Body of pancreas (tissue), 4 donors: ENCODE data around the gene SPINK1. TPM values are rescaled to one million over a fixed set of nuclear protein-coding genes. Genes with fewer than 3 reads are reported as not detected.

Experiments
- ATAC-seq: fragments of 150-250 bp; one replicate; pipeline ENCODE4 v1.9.1; 2016
- DNase-seq, 4 donors: peaks; one replicate each; pipeline ENCODE4 v3.0.0-alpha.2; 2019
- H3K27ac ChIP-seq, 4 donors: fragments of 200-600 bp; sonication (generic); 1 replicate in 3 of 4; 2 replicates in 1 of 4; pipeline versions ENCODE4 v1.5.1 to v1.6.1; 2016 to 2019; ENCODE audit warnings: mild to moderate bottlenecking in 1 of 4, mixed read lengths in 1 of 4, moderate library complexity in 1 of 4
- H3K27me3 ChIP-seq, 2 donors: fragments of 200-600 bp; sonication (generic); one replicate each; pipeline ENCODE4 v1.6.0; 2016; ENCODE audit warnings: mild to moderate bottlenecking in 1 of 2
- H3K36me3 ChIP-seq, 2 donors: fragments of 200-600 bp; sonication (generic); replicated peaks in 1 of 2; 2 replicates each; pipeline ENCODE4 v1.5.1; 2016; ENCODE audit warnings: low read depth in 2 of 2; ENCODE audit not compliant: insufficient read depth in 1 of 2
- H3K4me1 ChIP-seq: fragments of 200-600 bp; sonication (generic); one replicate; pipeline ENCODE4 v1.6.0; 2016
- H3K4me3 ChIP-seq, 2 donors: fragments of 200-600 bp; sonication (generic); 1 replicate in 1 of 2; 2 replicates in 1 of 2; pipeline ENCODE4 v1.5.1; 2016 to 2019
- H3K9me3 ChIP-seq, 3 donors: fragments of 200-600 bp; sonication (generic); 1 replicate in 2 of 3; 2 replicates in 1 of 3; pipeline ENCODE4 v1.5.1; 2016
- CTCF ChIP-seq, 7 experiments: fragments of 450-650 bp in 4 of 7; fragments of 200-600 bp in 3 of 7; sonication (generic) in 3 of 7; IDR thresholded peaks; one replicate each; pipeline ENCODE4 v1.5.1; 2016 to 2019; ENCODE audit warnings: antibody characterized with exemption in 7 of 7
- POLR2A ChIP-seq, 3 donors: fragments of 450-650 bp; IDR thresholded peaks; one replicate each; pipeline ENCODE4 v1.6.1; 2016; ENCODE audit warnings: antibody characterized with exemption in 3 of 3, mild to moderate bottlenecking in 2 of 3
- WGBS, 2 donors: methylation state at CpG; one replicate each; pipeline ENCODE4 v1.1.5; 2017; 5-methylcytosine and 5-hydroxymethylcytosine counted together
- intact Hi-C: fragments of 100-400 bp; cut with DNase I; formaldehyde crosslinking; loops from one replicate; pipeline ENCODE4 v1.15.1; 2023
- total RNA-seq, 2 donors: library from RNA; depleted of rRNA; stranded (reverse); fragments of >200 nt; gene quantifications; one replicate each; pipeline ENCODE4 v1.1.0, GENCODE V29; 2016

Gene SPINK1
- total RNA-seq, 2 donors from 2014 or later = 3,901 to 5,969 TPM

- Histone ChIP-seq H3K9me3 (no peaks in the 10 kb centered on the region), H3K36me3 (no peaks in the 10 kb centered on the region), H3K27me3 (no peaks in the 10 kb centered on the region), H3K4me1 (peaks cover 5% of the 10 kb centered on the region), H3K4me3 (no peak overlapping the region), H3K27ac (no peak overlapping the region)
- WGBS, 2 donors = 85 to 89% methylated on average over 3 of the region's 3 CpGs
- intact Hi-C loops = no loop called here
- TF ChIP-seq CTCF (IDR thresholded peaks at IDR 0.05) (no peak), POLR2A (IDR thresholded peaks at IDR 0.05) (no peak)
- no peak for DNase-seq
- ATAC-seq = no peak
Measured at GRCh38 chr5:147851578-147851977, 20.1 kb upstream of the SPINK1 start.

- Histone ChIP-seq H3K36me3 (no peaks in the 10 kb centered on the region), H3K27me3 (no peaks in the 10 kb centered on the region), H3K9me3 (no peaks in the 10 kb centered on the region), H3K27ac (no peak overlapping the region), H3K4me3 (no peak overlapping the region), H3K4me1 (peaks cover 11% of the 10 kb centered on the region)
- no peak for DNase-seq
- no peak for TF ChIP-seq POLR2A (IDR thresholded peaks at IDR 0.05)
- no peak for TF ChIP-seq CTCF (IDR thresholded peaks at IDR 0.05)
- 29 to 38% methylated on average over 2 of the region's 2 CpGs for WGBS, 2 donors
- no peak for ATAC-seq
- intact Hi-C loops = no loop called here
Measured at GRCh38 chr5:147849226-147849625, 17.8 kb upstream of the SPINK1 start.

DNA sequence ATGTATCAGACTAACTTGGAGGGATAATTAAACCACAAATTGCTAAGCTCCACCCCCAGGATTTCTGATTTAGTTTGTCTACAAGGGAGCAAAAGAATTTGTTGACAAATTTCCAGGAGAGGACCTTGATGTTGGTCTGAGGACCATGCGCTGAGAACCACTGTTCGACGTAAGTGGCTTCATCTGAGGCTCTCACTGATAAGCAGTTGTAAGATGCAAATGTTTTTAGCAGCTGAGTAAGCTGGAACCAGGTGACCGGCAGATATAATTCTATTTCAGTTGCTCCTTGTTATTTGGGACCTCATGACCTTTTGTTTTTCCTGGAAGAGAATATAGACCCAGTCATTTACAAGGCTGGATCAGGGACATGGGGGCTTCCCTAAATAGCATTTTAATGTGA lies 14.1 kb upstream of the SPINK1 start:
- WGBS, 2 donors = 53 to 55% methylated on average over 4 of the region's 4 CpGs
- H3K9me3 ChIP-seq = no peaks in the 10 kb centered on the region
- H3K27me3 ChIP-seq = no peaks in the 10 kb centered on the region
- peaks cover 11% of the 10 kb centered on the region for H3K4me1 ChIP-seq
- no peaks in the 10 kb centered on the region for H3K36me3 ChIP-seq
- ATAC-seq (no peak), DNase-seq (no peak)
- TF ChIP-seq CTCF (IDR thresholded peaks at IDR 0.05) = no peak
- no peak for TF ChIP-seq POLR2A (IDR thresholded peaks at IDR 0.05)
- intact Hi-C loops = no loop called here
- no peak overlapping the region for H3K4me3 ChIP-seq
- H3K27ac ChIP-seq = no peak overlapping the region

GRCh38 chr5:147844846-147845245 lies 13.4 kb upstream of the SPINK1 start:
- Histone ChIP-seq H3K36me3 (no peaks in the 10 kb centered on the region), H3K9me3 (no peaks in the 10 kb centered on the region), H3K4me1 (peaks cover 12% of the 10 kb centered on the region), H3K4me3 (no peak overlapping the region), H3K27ac (no peak overlapping the region), H3K27me3 (no peaks in the 10 kb centered on the region)
- ATAC-seq = no peak
- WGBS, 2 donors = 62 to 90% methylated on average over 3 of the region's 3 CpGs
- intact Hi-C loops = no loop called here
- TF ChIP-seq CTCF (IDR thresholded peaks at IDR 0.05) (no peak), POLR2A (IDR thresholded peaks at IDR 0.05) (no peak)
- no peak for DNase-seq

GRCh38 chr5:147842869-147843268 lies 11.4 kb upstream of the SPINK1 start:
- intact Hi-C loops = no loop called here
- no peak for DNase-seq
- WGBS, 2 donors = 42 to 44% methylated on average over 2 of the region's 2 CpGs
- H3K27ac ChIP-seq = no peak overlapping the region
- H3K9me3 ChIP-seq = no peaks in the 10 kb centered on the region
- H3K36me3 ChIP-seq = no peaks in the 10 kb centered on the region
- no peak for ATAC-seq
- no peaks in the 10 kb centered on the region for H3K27me3 ChIP-seq
- H3K4me1 ChIP-seq = peaks cover 26% of the 10 kb centered on the region
- H3K4me3 ChIP-seq = no peak overlapping the region
- TF ChIP-seq POLR2A (IDR thresholded peaks at IDR 0.05) (no peak), CTCF (IDR thresholded peaks at IDR 0.05) (no peak)
